Measurements from ENCODE around the gene ZNF608.

ZNF608 gene

GRCh38 chr5:124736082-124736804 lies 10.2 kb downstream of the ZNF608 start:
- no peak for DNase-seq

DNA sequence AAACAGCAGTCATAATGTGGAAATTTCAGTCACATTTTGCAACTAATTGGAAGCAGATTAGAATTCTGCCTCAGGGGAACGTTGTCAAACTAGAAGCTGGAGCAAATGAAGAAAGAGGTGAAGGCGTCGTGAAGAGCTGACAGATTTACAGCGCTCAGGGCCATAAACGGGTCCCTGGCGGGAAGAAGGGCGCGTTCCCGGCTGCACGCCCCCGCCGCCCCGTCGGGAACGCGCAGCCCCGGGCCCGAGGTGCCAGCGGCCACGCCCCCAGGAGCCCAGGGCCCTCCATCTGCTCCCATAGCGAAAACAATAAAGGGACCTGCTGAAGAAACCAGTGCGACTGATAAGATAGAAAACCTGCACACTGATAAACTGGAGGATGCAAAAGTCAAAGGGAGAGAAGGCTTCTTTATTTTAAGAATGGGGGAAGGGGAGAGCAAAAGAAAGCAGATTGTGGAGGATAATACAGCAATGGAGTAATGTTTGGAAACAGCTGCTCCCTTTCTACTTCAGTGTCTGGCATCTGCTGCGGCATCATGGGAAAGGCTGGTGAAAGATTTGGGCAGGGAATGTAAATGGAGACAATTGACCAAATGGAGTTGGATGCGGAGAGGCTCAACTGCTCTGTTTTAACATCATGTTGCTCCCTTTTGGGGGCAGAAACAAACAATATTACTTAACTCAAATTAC lies 11.1 kb downstream of the ZNF608 start:
- no peak for DNase-seq

- no peak for DNase-seq
These were observed 11.8 kb downstream of the ZNF608 start for GRCh38 chr5:124734574-124735168.

GRCh38 chr5:124733329-124733650 lies 13.1 kb downstream of the ZNF608 start:
- DNase-seq, result no peak

- no peak for DNase-seq
These were observed 13.8 kb downstream of the ZNF608 start for GRCh38 chr5:124732428-124733328.

DNA sequence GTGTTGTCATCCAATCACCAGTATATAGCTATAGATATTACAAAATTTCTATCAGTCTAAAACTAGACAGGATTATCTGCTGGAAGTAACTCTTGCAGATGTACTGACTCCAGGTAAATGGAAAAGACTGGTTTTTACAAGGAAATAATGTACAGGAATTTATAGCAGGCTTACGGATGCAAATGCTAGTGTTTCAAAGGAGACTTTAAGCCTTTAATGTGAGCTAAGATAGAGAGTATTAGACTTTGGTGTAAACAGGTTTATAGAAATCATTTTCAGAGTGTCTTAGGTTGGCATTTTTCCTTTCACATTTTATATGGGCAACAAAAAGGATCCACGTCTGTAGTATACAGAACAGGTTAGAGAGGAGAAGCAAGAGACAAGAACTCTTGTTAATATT lies 16.1 kb downstream of the ZNF608 start:
- DNase-seq, result no peak

GRCh38 chr5:124729720-124730359 lies 16.6 kb downstream of the ZNF608 start:
- no peak for DNase-seq

DNA sequence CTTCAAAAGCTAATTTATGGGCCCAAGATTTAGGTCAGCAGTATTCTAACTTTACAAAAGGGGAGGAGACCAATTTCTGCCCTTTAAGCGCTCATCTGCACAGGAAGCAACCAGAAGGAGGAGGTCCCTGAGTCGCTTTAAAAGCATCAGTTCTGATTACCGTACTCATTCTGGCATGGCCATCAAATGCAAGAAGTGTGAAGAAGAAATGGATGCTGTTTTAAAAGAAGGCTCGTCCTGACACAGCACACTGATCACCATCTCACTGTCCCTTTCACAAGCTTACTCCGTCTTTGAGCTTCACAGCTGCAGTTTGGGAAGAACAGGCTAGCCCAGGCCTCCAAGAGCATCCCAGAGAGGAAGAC lies 17.5 kb downstream of the ZNF608 start:
- DNase-seq, result no peak

- no peak for DNase-seq
These were observed 18.0 kb downstream of the ZNF608 start for GRCh38 chr5:124728331-124728967.

- DNase-seq, result no peak
These were observed 19.6 kb downstream of the ZNF608 start for GRCh38 chr5:124726631-124727362.

- no peak for DNase-seq
These were observed 20.7 kb downstream of the ZNF608 start for GRCh38 chr5:124725622-124726258.

DNA sequence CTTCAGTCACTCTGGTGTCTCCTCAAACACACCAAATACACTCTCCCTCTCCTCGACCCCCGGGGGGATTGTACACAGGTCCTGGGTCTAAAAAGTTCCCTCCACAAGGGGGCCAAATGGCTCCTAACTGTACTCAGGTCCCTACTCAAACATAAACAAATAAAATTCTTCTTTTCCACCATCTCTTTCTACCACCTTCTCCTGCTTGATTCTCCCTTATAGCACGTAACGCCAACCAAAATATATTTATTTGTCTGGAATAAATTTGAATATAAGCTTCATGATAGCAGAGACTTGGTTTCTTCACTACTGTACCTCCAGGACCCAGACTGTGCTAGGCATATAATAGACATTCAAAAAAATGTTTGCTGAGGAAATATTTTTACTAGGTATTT lies 21.4 kb downstream of the ZNF608 start:
- DNase-seq, result no peak

- DNase-seq, result no peak
These were observed 21.9 kb downstream of the ZNF608 start for GRCh38 chr5:124724357-124725039.

DNA sequence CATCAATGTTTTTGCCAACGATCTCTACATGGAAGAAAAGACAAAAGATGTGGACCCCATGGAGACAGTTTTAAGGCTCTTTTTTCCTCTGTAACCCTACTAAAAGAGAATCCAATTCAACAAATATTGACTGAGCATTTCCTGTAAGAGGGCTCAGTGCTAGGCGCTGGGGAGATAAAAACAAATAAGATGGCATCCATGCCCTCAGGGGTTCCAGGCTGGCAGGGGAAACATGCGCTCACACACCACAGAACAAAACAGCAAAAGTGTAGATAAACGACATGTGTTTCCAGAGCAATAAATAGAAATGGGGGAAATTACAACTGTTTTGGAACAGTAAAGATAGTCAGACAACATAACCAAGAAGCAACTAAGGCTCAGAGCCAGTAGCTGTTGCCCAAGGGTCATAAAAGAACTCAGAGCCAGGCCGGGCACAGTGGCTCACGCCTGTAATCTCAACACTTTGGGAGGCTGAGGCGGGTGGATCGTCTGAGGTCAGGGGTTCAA lies 25.2 kb downstream of the ZNF608 start:
- DNase-seq, result no peak

DNA sequence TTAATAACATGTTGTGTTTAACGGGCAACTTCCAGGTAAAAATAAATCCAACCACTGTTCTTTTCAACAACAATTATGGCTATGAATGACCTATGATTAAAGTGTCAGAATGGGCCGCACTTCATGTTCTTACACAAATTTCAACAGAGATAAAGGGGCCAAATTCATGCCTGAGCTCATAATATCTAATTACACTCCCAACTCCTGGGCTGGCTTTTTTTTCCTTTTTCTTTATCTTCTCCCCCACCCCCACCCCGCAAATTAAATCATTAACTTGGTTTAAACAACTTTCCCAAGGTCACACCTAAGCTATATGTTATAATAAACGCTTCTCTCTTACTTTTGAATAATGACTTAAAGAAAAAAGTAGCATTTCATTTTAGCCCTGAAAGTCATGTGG lies 25.8 kb downstream of the ZNF608 start:
- DNase-seq, result no peak

GRCh38 chr5:124719113-124719967 lies 27.1 kb downstream of the ZNF608 start:
- DNase-seq, result no peak

DNA sequence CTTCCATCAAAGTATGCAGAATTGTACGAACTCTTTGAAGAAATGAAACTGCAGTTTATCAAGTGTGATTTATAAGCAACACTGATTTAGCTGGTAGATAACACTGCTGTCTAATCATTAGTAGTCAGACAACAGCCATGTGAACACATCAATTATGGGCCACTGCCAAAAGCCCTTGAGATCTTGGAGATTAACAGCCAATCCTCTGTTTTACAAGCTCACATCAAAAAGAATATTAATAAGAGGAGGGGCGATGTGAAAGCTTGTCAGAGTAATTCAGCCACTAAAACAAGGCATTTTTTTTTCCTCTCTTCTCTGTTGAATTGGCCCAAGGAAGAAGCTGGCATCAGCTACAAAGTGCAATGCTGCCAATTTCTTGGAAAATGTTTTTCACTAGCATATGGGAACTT lies 28.1 kb downstream of the ZNF608 start:
- DNase-seq, result peak; percentile 26

GRCh38 chr5:124716169-124716568 lies 30.3 kb downstream of the ZNF608 start:
- DNase-seq, result no peak

DNA sequence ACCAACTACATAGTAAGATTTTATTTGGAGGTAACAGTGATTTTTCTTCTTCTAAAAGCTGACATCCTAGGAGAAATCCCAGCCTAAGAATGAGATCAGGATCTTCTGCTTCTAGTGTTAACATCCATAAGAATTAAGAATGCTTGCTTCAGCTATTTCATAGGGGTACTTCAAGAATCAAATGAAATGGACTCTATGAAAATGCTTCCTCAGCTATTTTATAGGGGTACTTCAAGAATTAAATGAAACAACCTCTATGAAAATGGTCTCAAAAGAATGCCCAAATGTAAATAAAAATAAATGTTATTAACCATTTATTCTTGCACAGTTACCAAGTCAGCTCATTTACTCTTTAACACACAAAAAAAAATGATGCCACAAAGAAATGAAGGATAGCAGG lies 31.5 kb downstream of the ZNF608 start:
- DNase-seq, result no peak

Data from DMS79 (cell line).